ENCODE measurements around the gene KRTAP9-1. TPM values are rescaled to one million over a fixed set of nuclear protein-coding genes. Genes with fewer than 3 reads are reported as not detected.
"Not testable (repeated sequence)": the region's sequence is repeated elsewhere in the genome, so short reads cannot be mapped to it uniquely, and the experiment has no call there.

Gene KRTAP9-1
- total and polyA plus RNA-seq, 10 donors = not detected

DNA sequence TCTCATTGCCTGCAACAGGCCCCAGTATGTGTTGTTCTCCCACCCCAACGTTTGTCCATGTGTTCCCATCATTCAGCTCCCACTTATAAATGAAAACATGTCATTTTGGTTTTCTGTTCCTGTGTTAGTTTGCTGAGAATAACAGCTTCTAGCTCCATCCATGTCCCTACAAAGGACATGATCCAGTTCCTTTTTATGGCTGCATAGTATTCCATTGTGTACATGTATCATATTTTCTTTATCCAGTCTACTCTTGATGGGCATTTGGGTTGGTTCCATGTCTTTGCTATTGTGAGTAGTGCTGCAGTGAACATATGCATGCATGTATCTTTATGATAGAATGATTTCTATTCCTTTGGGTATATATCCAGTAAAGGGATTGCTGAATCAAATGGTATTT is 26.0 kb downstream of the KRTAP9-1 start:
- WGBS, 5 donors = 65 to 81% (median 72%) methylated on average over 1 of the region's 1 CpG
- intact Hi-C loops (cut with DNase I; ENCODE audit: low total_unique reads) = no loop called here

GRCh38 chr17:41223821-41224220 is 34.1 kb downstream of the KRTAP9-1 start:
- Histone ChIP-seq H3K9me3 (peaks cover 0 to 7% (median 0%) of the 10 kb centered on the region in 8 donors), H3K36me3 (no peaks in the 10 kb centered on the region), H3K27ac (no peak overlapping the region), H3K27me3 (replicated peaks in 1 of 7) (peaks cover 0 to 21% (median 0%) of the 10 kb centered on the region in 7 donors), H3K4me1 (no peaks in the 10 kb centered on the region), H3K4me3 (no peak overlapping the region)
- no peak for DNase-seq
- intact Hi-C loops (cut with DNase I; ENCODE audit: low total_unique reads) = no loop called here
- TF ChIP-seq POLR2A (IDR thresholded peaks at IDR 0.05) = no peak
- TF ChIP-seq POLR2AphosphoS5 (IDR thresholded peaks at IDR 0.05) = no peak
- TF ChIP-seq CTCF (IDR thresholded peaks at IDR 0.05 in 8 of 11, conservative IDR thresholded peaks at IDR 0.05 in 3 of 11) = no peak
- 50 to 83% (median 72%) methylated on average over 2 of the region's 2 CpGs for WGBS, 5 donors

More for the DNA sequence above, 26.0 kb downstream of the KRTAP9-1 start:
- DNase-seq = no peak
- H3K36me3 ChIP-seq = no peaks in the 10 kb centered on the region
- H3K4me3 ChIP-seq = no peak overlapping the region
- H3K4me1 ChIP-seq = peaks cover 0 to 3% (median 0%) of the 10 kb centered on the region in 6 donors
- H3K27me3 ChIP-seq (replicated peaks in 1 of 7) = peaks cover 0 to 35% (median 4%) of the 10 kb centered on the region in 7 donors
- TF ChIP-seq POLR2AphosphoS5 (IDR thresholded peaks at IDR 0.05) (no peak), POLR2A (IDR thresholded peaks at IDR 0.05) (no peak), CTCF (IDR thresholded peaks at IDR 0.05 in 8 of 11, conservative IDR thresholded peaks at IDR 0.05 in 3 of 11) (no peak)
- H3K27ac ChIP-seq = no peak overlapping the region
- H3K9me3 ChIP-seq = peaks cover 0 to 7% (median 0%) of the 10 kb centered on the region in 8 donors

DNA sequence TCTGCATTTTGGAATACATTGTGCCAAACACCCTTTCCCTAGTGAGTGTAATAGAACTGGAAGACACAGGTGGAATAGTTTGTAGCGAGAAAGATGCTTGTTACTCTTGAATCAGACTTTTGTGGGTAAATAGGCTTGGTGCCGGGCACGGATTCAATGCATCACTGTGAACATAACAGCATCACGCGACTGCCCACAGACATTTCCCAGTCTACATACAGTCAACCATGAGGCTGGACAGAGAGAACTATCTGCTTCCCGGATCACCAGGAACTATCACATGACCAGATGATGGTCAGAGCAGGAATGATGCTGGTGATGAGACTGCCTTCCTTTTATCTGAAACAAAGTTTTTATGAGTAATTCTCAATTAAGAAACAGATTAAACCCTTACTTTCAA is 36.4 kb downstream of the KRTAP9-1 start:
- Histone ChIP-seq H3K27me3 (replicated peaks in 1 of 7) (peaks cover 0 to 25% (median 0%) of the 10 kb centered on the region in 7 donors), H3K27ac (no peak overlapping the region), H3K4me3 (no peak overlapping the region), H3K9me3 (no peaks in the 10 kb centered on the region), H3K36me3 (no peaks in the 10 kb centered on the region), H3K4me1 (no peaks in the 10 kb centered on the region)
- TF ChIP-seq CTCF (IDR thresholded peaks at IDR 0.05 in 8 of 11, conservative IDR thresholded peaks at IDR 0.05 in 3 of 11) (no peak), POLR2AphosphoS5 (IDR thresholded peaks at IDR 0.05) (no peak), POLR2A (IDR thresholded peaks at IDR 0.05) (no peak)
- DNase-seq = no peak
- 91 to 93% (median 92%) methylated on average over 6 of the region's 6 CpGs for WGBS, 5 donors
- intact Hi-C loops (cut with DNase I; ENCODE audit: low total_unique reads) = no loop called here

- H3K4me3 ChIP-seq; H3K9me3 ChIP-seq; DNase-seq; H3K27ac ChIP-seq; intact Hi-C loops (cut with DNase I; ENCODE audit: low total_unique reads); H3K36me3 ChIP-seq; H3K4me1 ChIP-seq: not testable (repeated sequence)
- 43 to 84% (median 70%) methylated on average over 1 to 3 of the region's 4 CpGs for WGBS, 5 donors
- H3K27me3 ChIP-seq (replicated peaks in 1 of 7) = peaks cover 0 to 25% (median 0%) of the 10 kb centered on the region in 7 donors
Observed at GRCh38 chr17:41226598-41227095, 37.0 kb downstream of the KRTAP9-1 start, which contains the start of gene KRTAP9-2. Gene KRTAP9-2, plus strand, starts transcription at chr17:41226648. Its CDS starts 7 bp downstream, at chr17:41226655.
